ENCODE results near the gene AIRE.

The AIRE gene

DNA sequence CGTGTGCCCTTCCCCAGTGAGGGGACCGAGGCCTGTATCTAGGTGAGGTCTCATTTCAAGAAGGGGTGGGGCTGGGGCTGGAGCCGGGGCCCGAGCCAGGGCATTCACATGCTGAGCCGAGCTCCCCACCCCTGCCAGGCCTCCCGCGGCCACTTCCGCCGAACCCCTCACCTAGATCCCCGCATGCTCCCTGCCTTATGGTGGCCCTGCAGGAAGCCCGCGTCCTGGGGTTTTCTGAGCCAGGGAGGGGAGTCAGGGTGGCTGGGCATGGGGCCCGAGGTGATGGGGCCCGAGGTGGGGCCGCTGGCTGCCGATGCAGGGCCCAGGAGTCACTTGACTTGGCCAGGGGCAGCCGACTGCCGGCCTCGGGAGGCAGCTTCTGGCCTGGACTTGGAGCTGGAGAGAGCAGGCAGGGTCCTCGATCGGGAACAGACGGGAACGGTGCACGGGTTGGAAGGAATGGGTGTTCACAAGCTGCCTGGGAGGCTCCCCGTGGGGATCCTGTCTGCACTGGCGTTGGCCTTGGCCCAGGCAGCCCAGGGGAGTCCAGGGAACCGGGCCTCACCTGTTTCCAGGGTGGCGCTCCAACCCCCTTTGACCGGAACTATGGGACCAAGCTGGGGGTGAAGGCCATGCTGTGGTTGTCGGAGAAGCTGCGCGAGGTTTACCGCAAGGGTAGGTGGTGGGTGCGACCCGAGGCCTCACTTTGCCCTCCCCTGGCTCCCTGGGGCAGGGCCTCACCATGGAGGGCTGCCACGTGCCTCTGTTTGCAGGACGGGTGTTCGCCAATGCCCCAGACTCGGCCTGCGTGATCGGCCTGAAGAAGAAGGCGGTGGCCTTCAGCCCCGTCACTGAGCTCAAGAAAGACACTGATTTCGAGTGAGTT is 40.0 kb downstream of the AIRE start:
- H3K36me3 ChIP-seq (ENCODE audit: control insufficient read depth in 4 of 4, insufficient read depth in 4 of 4, low read length in 3 of 4) = peaks cover 4 to 79% (median 45%) of the 10 kb centered on the region in 4 experiments
- 92% methylated on average over 43 of the region's 44 CpGs for WGBS (ENCODE audit: insufficient coverage)
- no peak overlapping the region for H3K27ac ChIP-seq (ENCODE audit: insufficient read depth in 1 of 2, low read depth in 1 of 2, low read length in 2 of 2, poor library complexity in 1 of 2, severe bottlenecking in 2 of 2)
- no peaks in the 10 kb centered on the region for H3K27me3 ChIP-seq (replicated peaks in 2 of 5; ENCODE audit: control insufficient read depth in 4 of 5, insufficient read depth in 5 of 5, low read length in 4 of 5)
- POLR2A ChIA-PET = no interaction called here
- no peak overlapping the region for H3K4me3 ChIP-seq (ENCODE audit: control insufficient read depth in 1 of 7, extremely low read depth in 1 of 7, insufficient read depth in 4 of 7, low read depth in 2 of 7, low read length in 6 of 7)
- no peak for DNase-seq
- H3K9me3 ChIP-seq (ENCODE audit: control extremely low read depth in 1 of 5, control insufficient read depth in 4 of 5, insufficient read depth in 2 of 5, low read depth in 1 of 5, low read length in 4 of 5) = no peaks in the 10 kb centered on the region
- CTCF ChIA-PET = no interaction called here
- no peaks in the 10 kb centered on the region for H3K4me1 ChIP-seq (ENCODE audit: control extremely low read depth in 1 of 4, control insufficient read depth in 4 of 4, insufficient read depth in 4 of 4, low read length in 3 of 4)

DNA sequence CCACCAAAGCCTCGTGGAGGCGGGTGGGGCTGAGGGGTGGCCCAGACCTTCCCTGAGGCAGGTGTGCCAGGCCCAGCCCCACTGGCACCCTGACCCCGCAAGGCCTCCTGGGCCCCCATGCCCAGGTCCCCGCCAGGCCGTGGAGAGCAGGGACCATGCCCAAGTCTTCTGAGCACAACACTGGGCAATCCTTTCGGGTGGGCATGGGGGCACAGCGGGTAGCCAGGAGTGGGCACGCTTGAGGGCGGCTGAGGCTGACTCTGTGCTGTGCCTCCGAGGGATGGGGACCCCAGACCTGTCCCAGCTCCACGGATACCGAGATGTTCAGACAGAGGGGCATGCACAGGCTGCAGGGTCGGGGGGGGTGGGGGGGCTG is 40.6 kb downstream of the AIRE start:
- no peaks in the 10 kb centered on the region for H3K4me1 ChIP-seq (ENCODE audit: control extremely low read depth in 1 of 4, control insufficient read depth in 4 of 4, insufficient read depth in 4 of 4, low read length in 3 of 4)
- CTCF ChIA-PET = no interaction called here
- H3K9me3 ChIP-seq (ENCODE audit: control extremely low read depth in 1 of 5, control insufficient read depth in 4 of 5, insufficient read depth in 2 of 5, low read depth in 1 of 5, low read length in 4 of 5) = no peaks in the 10 kb centered on the region
- no peak overlapping the region for H3K4me3 ChIP-seq (ENCODE audit: control insufficient read depth in 1 of 7, extremely low read depth in 1 of 7, insufficient read depth in 4 of 7, low read depth in 2 of 7, low read length in 6 of 7)
- WGBS (ENCODE audit: insufficient coverage) = 92% methylated on average over 13 of the region's 13 CpGs
- no peak overlapping the region for H3K27ac ChIP-seq (ENCODE audit: insufficient read depth in 1 of 2, low read depth in 1 of 2, low read length in 2 of 2, poor library complexity in 1 of 2, severe bottlenecking in 2 of 2)
- DNase-seq = no peak
- H3K27me3 ChIP-seq (replicated peaks in 2 of 5; ENCODE audit: control insufficient read depth in 4 of 5, insufficient read depth in 5 of 5, low read length in 4 of 5) = no peaks in the 10 kb centered on the region
- POLR2A ChIA-PET = no interaction called here
- peaks cover 4 to 74% (median 42%) of the 10 kb centered on the region in 4 experiments for H3K36me3 ChIP-seq (ENCODE audit: control insufficient read depth in 4 of 4, insufficient read depth in 4 of 4, low read length in 3 of 4)

- WGBS (ENCODE audit: insufficient coverage) = 93% methylated on average over 17 of the region's 26 CpGs
- no peaks in the 10 kb centered on the region for H3K9me3 ChIP-seq (ENCODE audit: control extremely low read depth in 1 of 5, control insufficient read depth in 4 of 5, insufficient read depth in 2 of 5, low read depth in 1 of 5, low read length in 4 of 5)
- CTCF ChIA-PET = no interaction called here
- POLR2A ChIA-PET = no interaction called here
- DNase-seq = no peak
- peaks cover 4 to 71% (median 39%) of the 10 kb centered on the region in 4 experiments for H3K36me3 ChIP-seq (ENCODE audit: control insufficient read depth in 4 of 4, insufficient read depth in 4 of 4, low read length in 3 of 4)
- no peak overlapping the region for H3K4me3 ChIP-seq (ENCODE audit: control insufficient read depth in 1 of 7, extremely low read depth in 1 of 7, insufficient read depth in 4 of 7, low read depth in 2 of 7, low read length in 6 of 7)
- H3K27me3 ChIP-seq (replicated peaks in 2 of 5; ENCODE audit: control insufficient read depth in 4 of 5, insufficient read depth in 5 of 5, low read length in 4 of 5) = no peaks in the 10 kb centered on the region
- no peaks in the 10 kb centered on the region for H3K4me1 ChIP-seq (ENCODE audit: control extremely low read depth in 1 of 4, control insufficient read depth in 4 of 4, insufficient read depth in 4 of 4, low read length in 3 of 4)
- H3K27ac ChIP-seq (ENCODE audit: insufficient read depth in 1 of 2, low read depth in 1 of 2, low read length in 2 of 2, poor library complexity in 1 of 2, severe bottlenecking in 2 of 2) = no peak overlapping the region
Observed at GRCh38 chr21:44326716-44327602, 41.3 kb downstream of the AIRE start.

- Histone ChIP-seq H3K4me3 (ENCODE audit: control insufficient read depth in 1 of 7, extremely low read depth in 1 of 7, insufficient read depth in 4 of 7, low read depth in 2 of 7, low read length in 6 of 7) (no peak overlapping the region), H3K9me3 (ENCODE audit: control extremely low read depth in 1 of 5, control insufficient read depth in 4 of 5, insufficient read depth in 2 of 5, low read depth in 1 of 5, low read length in 4 of 5) (no peaks in the 10 kb centered on the region), H3K36me3 (ENCODE audit: control insufficient read depth in 4 of 4, insufficient read depth in 4 of 4, low read length in 3 of 4) (peaks cover 4 to 65% (median 35%) of the 10 kb centered on the region in 4 experiments), H3K27ac (ENCODE audit: insufficient read depth in 1 of 2, low read depth in 1 of 2, low read length in 2 of 2, poor library complexity in 1 of 2, severe bottlenecking in 2 of 2) (no peak overlapping the region), H3K27me3 (replicated peaks in 2 of 5; ENCODE audit: control insufficient read depth in 4 of 5, insufficient read depth in 5 of 5, low read length in 4 of 5) (no peaks in the 10 kb centered on the region), H3K4me1 (ENCODE audit: control extremely low read depth in 1 of 4, control insufficient read depth in 4 of 4, insufficient read depth in 4 of 4, low read length in 3 of 4) (no peaks in the 10 kb centered on the region)
- no peak for DNase-seq
- 80% methylated on average over 8 of the region's 11 CpGs for WGBS (ENCODE audit: insufficient coverage)
- CTCF ChIA-PET = no interaction called here
- POLR2A ChIA-PET = no interaction called here
Observed at GRCh38 chr21:44327603-44327974, 41.9 kb downstream of the AIRE start.

DNA sequence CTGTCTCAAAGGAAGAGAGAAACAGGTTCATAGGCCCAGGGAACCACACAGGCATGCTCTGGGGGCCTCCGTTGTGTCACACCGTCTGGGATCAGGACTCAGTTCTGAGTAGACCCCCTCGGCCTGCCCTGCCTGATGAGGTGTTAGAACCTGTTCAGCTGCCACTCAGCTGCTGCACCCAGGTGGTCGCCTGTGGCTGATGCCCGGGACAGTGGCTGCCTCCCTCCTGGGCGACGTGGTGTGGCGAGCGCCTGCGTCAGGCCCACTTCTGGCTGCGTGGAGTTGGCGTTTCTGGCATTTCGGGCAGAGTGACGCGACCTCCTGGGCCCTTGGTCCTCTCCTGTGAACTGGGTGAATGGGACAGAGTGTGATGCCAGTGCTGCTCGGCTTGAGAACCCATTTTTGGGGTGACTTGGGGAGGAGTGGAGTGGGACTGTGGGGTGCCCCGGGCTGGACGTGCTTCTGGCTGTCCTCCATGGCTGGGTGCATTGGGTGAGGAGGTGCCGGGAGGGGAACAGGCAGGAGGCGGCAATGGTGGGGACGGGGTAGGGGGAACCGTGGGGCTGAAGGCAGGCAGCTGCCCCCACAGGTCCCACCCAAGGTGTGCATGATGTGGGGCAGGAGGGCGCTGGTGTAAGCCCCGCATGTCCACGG is 42.7 kb downstream of the AIRE start:
- Histone ChIP-seq H3K27me3 (replicated peaks in 2 of 5; ENCODE audit: control insufficient read depth in 4 of 5, insufficient read depth in 5 of 5, low read length in 4 of 5) (no peaks in the 10 kb centered on the region), H3K9me3 (ENCODE audit: control extremely low read depth in 1 of 5, control insufficient read depth in 4 of 5, insufficient read depth in 2 of 5, low read depth in 1 of 5, low read length in 4 of 5) (no peaks in the 10 kb centered on the region), H3K4me1 (ENCODE audit: control extremely low read depth in 1 of 4, control insufficient read depth in 4 of 4, insufficient read depth in 4 of 4, low read length in 3 of 4) (no peaks in the 10 kb centered on the region), H3K36me3 (ENCODE audit: control insufficient read depth in 4 of 4, insufficient read depth in 4 of 4, low read length in 3 of 4) (peaks cover 4 to 57% (median 31%) of the 10 kb centered on the region in 4 experiments), H3K27ac (ENCODE audit: insufficient read depth in 1 of 2, low read depth in 1 of 2, low read length in 2 of 2, poor library complexity in 1 of 2, severe bottlenecking in 2 of 2) (no peak overlapping the region), H3K4me3 (ENCODE audit: control insufficient read depth in 1 of 7, extremely low read depth in 1 of 7, insufficient read depth in 4 of 7, low read depth in 2 of 7, low read length in 6 of 7) (no peak overlapping the region)
- POLR2A ChIA-PET = no interaction called here
- DNase-seq = no peak
- CTCF ChIA-PET = no interaction called here
- 94% methylated on average over 24 of the region's 25 CpGs for WGBS (ENCODE audit: insufficient coverage)

- 88% methylated on average over 20 of the region's 26 CpGs for WGBS (ENCODE audit: insufficient coverage)
- ChIA-PET CTCF (interaction anchor here (1.0 to 1.2 kb wide), 2 partner anchors 9 to 14 kb away, joined by 3 read pairs; no protein-coding TSS in a partner anchor), POLR2A (no interaction called here)
- H3K36me3 ChIP-seq (ENCODE audit: control insufficient read depth in 4 of 4, insufficient read depth in 4 of 4, low read length in 3 of 4) = peaks cover 4 to 48% (median 24%) of the 10 kb centered on the region in 4 experiments
- H3K27me3 ChIP-seq (replicated peaks in 2 of 5; ENCODE audit: control insufficient read depth in 4 of 5, insufficient read depth in 5 of 5, low read length in 4 of 5) = no peaks in the 10 kb centered on the region
- DNase-seq = no peak
- H3K4me1 ChIP-seq (ENCODE audit: control extremely low read depth in 1 of 4, control insufficient read depth in 4 of 4, insufficient read depth in 4 of 4, low read length in 3 of 4) = no peaks in the 10 kb centered on the region
- H3K9me3 ChIP-seq (ENCODE audit: control extremely low read depth in 1 of 5, control insufficient read depth in 4 of 5, insufficient read depth in 2 of 5, low read depth in 1 of 5, low read length in 4 of 5) = no peaks in the 10 kb centered on the region
- H3K27ac ChIP-seq (ENCODE audit: insufficient read depth in 1 of 2, low read depth in 1 of 2, low read length in 2 of 2, poor library complexity in 1 of 2, severe bottlenecking in 2 of 2) = no peak overlapping the region
- no peak overlapping the region for H3K4me3 ChIP-seq (ENCODE audit: control insufficient read depth in 1 of 7, extremely low read depth in 1 of 7, insufficient read depth in 4 of 7, low read depth in 2 of 7, low read length in 6 of 7)
Observed at GRCh38 chr21:44329086-44329889, 43.6 kb downstream of the AIRE start.

Measured in common myeloid progenitor, CD34-positive (primary cell).